ENCODE measurements around the gene ARHGDIA. TPM values are rescaled to one million over a fixed set of nuclear protein-coding genes. Genes with fewer than 3 reads are reported as not detected.

ARHGDIA gene
- polyA plus RNA-seq, 1 experiment = 62.2 TPM

GRCh38 chr17:81878294-81878693 is 7.2 kb upstream of the ARHGDIA start:
- no peak for DNase-seq (ENCODE audit: low read depth, low spot score)
- Histone ChIP-seq H3K4me3 (ENCODE audit: low read depth, low read length) (no peak overlapping the region), H3K27ac (ENCODE audit: low read depth, low read length) (no peak overlapping the region), H3K27me3 (ENCODE audit: control insufficient read depth, insufficient read depth, low read length) (no peaks in the 10 kb centered on the region), H3K9me3 (ENCODE audit: control insufficient read depth, insufficient read depth, low read length) (no peaks in the 10 kb centered on the region; the same call in 1 of the 2 replicates)
- CTCF ChIA-PET = no interaction called here
- no peak for TF ChIP-seq CTCF (IDR thresholded peaks at IDR 0.05; ENCODE audit: low read depth, low read length)
- POLR2A ChIA-PET = interaction anchor here (0.7 kb wide), 1 partner anchor 11 kb away, joined by 6 read pairs; no protein-coding TSS in a partner anchor

- POLR2A ChIA-PET = no interaction called here
Measured at GRCh38 chr17:81877569-81877968, 6.4 kb upstream of the ARHGDIA start.

GRCh38 chr17:81871387-81872230 is 472 bp upstream of the ARHGDIA start:
- H3K9me3 ChIP-seq (ENCODE audit: control insufficient read depth, insufficient read depth, low read length) = no peaks in the 10 kb centered on the region; the same call in 1 of the 2 replicates
- peak overlapping the region; percentile 77 for H3K27ac ChIP-seq (ENCODE audit: low read depth, low read length)
- ChIA-PET POLR2A (no interaction called here), CTCF (no interaction called here)
- H3K27me3 ChIP-seq (ENCODE audit: control insufficient read depth, insufficient read depth, low read length) = no peaks in the 10 kb centered on the region
- peak; percentile 47 for DNase-seq (ENCODE audit: low read depth, low spot score)
- peak; percentile 27; the same call in 1 of the 2 replicates for TF ChIP-seq CTCF (IDR thresholded peaks at IDR 0.05; ENCODE audit: low read depth, low read length)
- peak overlapping the region; percentile 81 for H3K4me3 ChIP-seq (ENCODE audit: low read depth, low read length)

More at GRCh38 chr17:81877569-81877968, 6.4 kb upstream of the ARHGDIA start:
- Histone ChIP-seq H3K9me3 (ENCODE audit: control insufficient read depth, insufficient read depth, low read length) (no peaks in the 10 kb centered on the region; the same call in 1 of the 2 replicates), H3K4me3 (ENCODE audit: low read depth, low read length) (no peak overlapping the region), H3K27me3 (ENCODE audit: control insufficient read depth, insufficient read depth, low read length) (no peaks in the 10 kb centered on the region), H3K27ac (ENCODE audit: low read depth, low read length) (no peak overlapping the region)
- CTCF ChIA-PET = no interaction called here
- TF ChIP-seq CTCF (IDR thresholded peaks at IDR 0.05; ENCODE audit: low read depth, low read length) = no peak
- no peak for DNase-seq (ENCODE audit: low read depth, low spot score)

- Histone ChIP-seq H3K27me3 (ENCODE audit: control insufficient read depth, insufficient read depth, low read length) (no peaks in the 10 kb centered on the region), H3K9me3 (ENCODE audit: control insufficient read depth, insufficient read depth, low read length) (no peaks in the 10 kb centered on the region; the same call in 1 of the 2 replicates), H3K4me3 (ENCODE audit: low read depth, low read length) (peak overlapping the region; percentile 81), H3K27ac (ENCODE audit: low read depth, low read length) (peak overlapping the region; percentile 88)
- TF ChIP-seq CTCF (IDR thresholded peaks at IDR 0.05; ENCODE audit: low read depth, low read length) = no peak
- POLR2A ChIA-PET = interaction anchor here (0.6 to 1.9 kb wide), 5 partner anchors 9 to 362 kb away, joined by 3 to 11 read pairs (median 4); partner anchors contain the start of genes ARL16, HGS, MCRIP1 and P4HB
- CTCF ChIA-PET = interaction anchor here (0.6 to 0.8 kb wide), 2 partner anchors 50 to 195 kb away, joined by 3 read pairs; no protein-coding TSS in a partner anchor
- DNase-seq (ENCODE audit: low read depth, low spot score) = no peak
Measured at GRCh38 chr17:81870131-81870980, 781 bp downstream of the ARHGDIA start.
